T-helper 22 cell (primary cell): ENCODE results near the gene CRLF1.
"Not testable (repeated sequence)": the region's sequence is repeated elsewhere in the genome, so short reads cannot be mapped to it uniquely, and the experiment has no call there.

Source experiments
- DNase-seq: peaks from one replicate; pipeline ENCODE4 v3.0.0-alpha.2; 2020; ENCODE audit warnings: low read depth

Gene CRLF1

DNA sequence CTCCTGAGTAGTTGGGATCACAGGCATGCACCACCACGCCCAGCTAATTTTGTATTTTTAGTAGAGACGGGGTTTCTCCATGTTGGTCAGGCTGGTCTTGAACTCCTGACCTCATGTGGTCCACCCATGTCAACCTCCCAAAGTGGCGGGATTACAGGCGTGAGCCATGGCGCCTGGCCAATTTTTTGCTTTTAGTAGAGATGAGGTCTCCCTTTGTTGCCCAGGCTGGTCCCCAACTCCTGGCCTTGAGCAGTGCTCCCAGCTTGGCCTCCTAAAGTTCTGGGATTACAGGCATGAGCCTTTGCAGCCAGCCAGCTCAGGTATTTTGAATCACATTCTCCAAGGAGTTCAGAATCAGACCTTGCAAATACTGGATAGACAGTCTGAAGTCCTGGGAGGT, 13.9 kb downstream of the CRLF1 start:
- DNase-seq = not testable (repeated sequence)

DNA sequence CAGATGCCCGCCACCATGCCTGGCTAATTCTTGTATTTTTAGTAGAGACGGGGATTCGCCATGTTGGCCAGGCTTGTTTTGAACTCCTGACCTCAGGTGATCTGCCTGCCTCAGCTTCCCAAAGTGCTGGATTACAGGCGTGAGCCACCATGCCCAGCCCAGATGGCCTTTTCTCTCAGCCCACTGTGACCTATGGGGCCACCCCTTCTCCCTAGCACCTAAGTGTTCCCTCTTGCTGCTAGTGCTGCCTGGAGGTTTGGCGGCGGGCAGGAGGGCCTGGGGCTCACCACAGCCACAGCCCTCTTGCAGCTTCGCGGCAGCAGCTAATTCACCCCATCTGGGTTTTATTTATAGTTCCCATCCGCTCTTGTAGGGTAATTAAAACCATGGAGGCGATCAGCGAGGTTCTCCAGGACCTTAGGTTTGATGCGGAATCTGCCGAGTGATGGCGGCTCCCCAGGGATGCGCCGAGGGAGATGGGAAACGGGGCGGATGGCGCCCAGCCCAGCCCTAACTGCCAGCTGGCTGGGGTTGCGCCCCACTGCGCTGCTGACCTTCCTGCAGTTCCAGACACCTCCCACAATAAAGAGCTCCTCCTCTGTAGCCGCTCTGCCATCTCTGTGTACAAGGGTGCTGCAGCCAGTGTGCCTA, 14.7 kb downstream of the CRLF1 start:
- no peak for DNase-seq

DNA sequence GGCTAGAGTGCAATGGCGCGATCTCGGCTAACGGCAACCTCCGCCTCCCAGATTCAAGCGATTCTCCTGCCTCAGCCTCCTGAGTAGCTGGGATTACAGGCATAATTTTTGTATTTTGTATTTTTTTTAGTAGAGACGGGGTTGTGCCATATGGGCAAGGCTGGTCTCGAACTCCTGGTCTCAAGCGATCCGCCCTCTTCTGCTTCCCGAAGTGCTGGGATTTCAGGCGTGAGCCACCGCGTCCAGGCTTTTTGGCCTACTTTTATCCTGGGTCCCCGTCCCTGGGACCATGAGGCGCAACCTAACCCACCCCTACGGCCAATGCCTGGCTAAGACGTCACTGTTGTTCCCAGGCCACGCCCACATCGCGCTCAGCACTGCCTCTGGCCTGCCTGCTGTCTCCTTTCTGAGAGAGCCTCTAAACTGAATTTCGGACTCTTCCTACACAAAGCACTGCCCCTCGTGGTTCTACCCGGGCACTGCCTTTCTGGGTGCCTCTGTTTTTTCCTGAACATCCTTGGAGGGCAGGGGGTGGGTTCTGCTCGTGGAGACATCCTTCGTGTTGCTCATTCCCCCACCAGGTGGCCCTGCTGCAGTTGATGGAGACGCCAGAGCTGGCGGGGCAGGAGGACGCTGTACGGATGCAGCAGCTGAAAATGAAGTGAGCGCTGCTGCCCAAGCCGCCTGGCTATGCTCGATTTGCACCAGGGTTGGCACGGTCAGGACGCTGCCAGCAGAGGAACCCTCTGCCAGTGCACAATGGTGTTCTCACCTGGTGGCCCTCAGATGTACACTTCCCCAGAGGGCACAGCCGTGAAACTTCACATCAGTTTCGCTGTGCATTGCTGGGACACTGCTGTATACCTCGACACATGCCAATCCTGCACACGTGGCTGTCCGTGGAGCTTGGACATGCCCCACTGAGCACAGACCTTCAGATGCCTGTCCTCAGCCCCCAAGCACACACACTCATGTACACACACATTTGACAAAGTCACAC, 16.0 kb downstream of the CRLF1 start:
- no peak for DNase-seq

DNA sequence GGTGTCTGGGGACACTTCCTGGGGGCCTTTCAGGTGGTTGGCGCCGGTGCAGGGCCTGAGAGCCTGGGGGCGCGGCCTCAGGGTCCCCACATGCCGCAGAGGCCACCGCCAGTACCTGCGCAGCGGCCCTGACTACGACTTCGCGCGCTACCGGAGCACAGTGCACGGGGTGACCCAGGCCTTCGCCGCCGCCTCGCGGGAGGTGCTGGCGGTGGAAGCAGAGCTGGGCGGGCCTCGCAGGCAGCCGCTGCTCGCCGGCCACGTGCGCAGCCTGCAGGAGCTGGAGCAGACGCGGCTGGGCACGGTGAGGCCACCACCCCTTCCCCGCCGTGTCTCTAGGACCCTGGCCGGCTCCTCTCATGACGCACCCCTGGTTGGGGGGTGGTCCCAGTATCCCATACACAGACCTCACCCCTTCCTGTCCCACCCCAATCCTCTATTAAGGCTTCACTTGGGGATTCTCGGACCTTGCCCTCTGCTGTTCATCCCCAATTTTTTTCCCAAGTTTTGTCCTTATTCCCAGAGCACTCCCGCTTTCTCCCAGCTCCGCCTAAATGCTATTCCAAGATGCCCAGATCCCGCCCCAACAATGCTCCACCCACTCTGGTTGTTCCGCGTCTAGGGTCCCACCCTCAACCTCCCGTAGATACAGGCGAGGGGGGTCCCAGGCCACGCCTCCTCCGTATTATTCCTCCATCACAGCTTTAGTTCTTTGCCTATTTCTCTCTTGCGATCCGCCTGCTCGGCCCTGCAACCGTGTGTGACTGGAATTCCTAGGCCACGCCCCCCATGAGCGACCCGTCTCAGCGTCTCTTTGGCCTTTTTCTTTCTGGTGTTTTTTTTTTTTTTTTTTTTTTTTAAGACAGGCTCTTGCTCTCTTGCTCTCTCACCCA, 17.0 kb downstream of the CRLF1 start:
- DNase-seq = no peak

DNA sequence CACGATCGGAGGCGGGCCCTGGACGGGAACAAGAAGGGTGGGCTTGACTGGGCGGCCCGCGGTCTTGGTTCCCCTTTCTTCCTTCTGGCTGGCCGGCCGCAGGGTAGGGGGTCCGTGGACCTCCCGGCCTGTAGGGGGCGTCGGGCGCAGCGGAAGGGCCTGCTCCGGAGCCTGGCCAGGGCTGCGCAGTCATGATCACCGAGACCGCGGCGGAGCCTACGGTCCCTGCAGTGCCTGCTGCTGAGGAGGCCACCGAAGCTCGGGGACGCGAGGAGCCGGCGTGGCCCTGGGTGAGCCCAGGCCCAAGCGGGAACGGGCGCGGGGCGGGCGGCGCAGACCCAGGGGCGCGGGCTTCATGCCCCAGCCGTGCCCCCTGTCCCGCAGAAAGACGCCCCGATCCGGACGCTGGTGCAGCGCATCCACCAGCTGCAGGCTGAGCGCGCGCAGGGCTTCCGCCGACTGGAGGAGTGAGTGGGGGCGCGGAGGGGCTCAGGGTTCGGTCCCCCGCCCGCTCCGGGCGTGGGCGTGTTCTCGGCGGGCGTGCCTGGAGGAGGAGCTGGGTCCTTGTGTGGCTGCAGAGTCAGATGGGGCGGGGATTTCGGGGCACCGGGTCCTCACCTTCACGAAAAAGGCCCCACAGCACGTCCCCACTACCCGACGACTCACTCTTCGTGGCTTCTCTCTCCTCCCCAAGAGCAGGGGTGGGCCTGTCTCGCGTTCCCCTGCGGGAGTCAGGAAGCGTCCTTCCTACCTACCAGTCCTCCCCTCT, 17.8 kb downstream of the CRLF1 start, which contains the start of gene REX1BD:
Gene REX1BD, plus strand, starts transcription at position 188 of the 769 bp plus-strand sequence. Its CDS starts 4 bp downstream, at position 192.
- peak; percentile 87 for DNase-seq

DNA sequence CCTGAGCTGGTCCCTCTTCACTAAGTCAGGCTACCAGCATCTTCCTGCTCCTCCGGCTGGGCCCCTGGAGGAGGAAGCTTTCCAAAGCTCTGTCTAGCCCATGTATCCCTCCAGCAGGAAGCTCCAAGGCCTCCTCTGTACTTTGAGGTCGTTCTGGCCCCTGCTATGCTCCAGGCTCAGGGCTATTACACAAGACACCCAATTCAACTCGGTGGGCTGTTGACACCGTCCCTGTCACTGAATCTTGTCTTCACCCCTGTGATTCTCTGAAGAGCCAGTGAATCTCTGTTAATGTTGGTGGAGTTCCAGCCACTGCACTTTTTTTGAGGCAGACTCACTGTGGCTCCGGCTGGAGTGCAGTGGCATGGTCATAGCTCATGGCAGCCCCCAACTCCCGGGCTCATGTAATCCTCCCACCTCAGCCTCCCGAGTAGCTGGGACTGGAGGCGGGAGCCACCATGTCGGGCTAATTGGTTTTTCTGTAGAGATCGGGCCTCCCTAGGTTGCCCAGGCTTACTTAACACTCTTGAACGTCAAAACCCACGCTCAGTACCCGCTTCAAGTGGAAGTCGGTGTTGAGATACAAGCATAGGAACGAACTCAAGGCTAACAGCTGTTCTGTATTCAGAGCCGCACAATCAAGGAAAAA, 18.5 kb downstream of the CRLF1 start:
- DNase-seq = no peak

DNA sequence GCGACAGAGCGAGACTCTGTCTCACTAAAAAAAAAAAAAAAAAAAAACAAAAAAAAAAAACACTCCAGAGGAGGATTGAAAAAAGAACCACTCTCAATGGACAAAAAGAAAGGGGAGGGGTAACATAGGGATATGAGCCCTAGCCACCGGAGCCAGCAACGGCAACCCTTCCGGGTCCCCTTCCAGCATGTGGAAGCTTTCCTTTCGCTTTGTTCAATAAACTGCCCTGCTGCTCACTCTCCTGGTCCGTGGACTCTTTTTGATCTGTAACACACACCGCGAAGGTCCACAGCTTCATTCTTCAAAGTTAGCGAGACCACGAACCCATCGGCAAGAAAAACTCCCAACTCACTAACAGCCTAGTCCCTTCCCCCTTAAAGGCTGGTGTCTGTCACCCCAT, 19.0 kb downstream of the CRLF1 start:
- no peak for DNase-seq

DNA sequence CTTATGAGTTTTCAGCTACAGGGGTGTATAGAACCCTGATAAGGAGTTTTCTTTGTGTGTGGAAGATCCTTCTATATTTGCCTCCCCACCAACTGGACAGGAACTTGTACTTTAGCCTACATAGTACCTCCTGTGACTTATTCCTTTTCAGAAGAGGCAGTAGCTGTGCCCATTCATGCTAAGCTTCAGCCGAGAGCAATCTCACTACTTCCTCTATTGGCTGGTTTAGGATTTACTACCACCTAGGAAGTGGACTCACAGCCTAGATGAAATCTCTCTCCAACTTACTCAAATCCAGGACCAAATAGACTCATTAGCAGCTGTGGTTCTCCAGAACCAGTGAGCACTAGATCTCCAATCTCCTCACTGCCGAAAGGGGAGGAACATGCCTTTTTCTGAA, 20.3 kb downstream of the CRLF1 start:
- DNase-seq = no peak

DNA sequence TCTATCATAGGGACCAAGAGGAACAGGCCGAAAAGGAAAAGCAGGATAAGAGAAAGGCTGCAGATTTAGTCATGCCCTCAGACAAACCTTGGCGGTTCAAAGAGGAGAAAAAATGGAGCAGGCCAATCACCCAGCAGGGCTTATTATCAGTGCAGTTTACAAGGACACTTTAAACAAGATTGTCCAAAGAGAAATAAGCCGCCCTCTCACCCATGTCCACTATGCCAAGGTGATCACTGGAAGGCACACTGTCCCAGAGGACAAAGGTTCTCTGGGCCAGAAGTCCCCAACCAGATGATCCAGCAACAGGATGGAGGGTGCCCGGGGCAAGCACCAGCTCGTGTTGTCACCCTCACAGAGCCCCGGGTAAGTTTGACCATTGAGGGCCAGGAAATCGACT, 26.3 kb downstream of the CRLF1 start:
- DNase-seq = no peak

DNA sequence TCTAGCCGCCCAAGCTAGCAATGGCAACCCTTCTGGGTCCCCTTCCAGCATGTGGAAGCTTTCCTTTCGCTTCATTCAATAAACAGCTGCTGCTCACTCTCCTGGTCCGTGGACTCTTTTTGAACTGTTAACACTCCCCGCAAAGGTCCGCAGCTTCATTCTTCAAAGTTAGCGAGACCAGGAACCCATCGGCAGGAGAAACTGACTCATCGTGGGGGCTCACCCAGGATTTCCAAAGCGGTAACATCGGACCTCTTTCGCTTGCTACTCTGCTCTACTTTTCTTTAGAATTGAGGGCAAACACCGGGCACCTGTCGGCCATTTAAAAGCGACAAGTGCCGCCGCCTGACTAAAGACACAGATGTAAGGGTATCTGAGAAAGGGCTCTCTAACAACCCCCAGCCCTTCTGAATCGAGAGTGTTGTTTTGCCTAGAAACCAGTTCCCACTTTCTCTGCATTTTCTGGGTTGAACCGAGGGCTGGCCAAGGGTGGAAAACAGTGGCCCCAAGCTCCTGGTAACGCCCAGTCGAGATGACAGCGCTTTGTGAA, 29.2 kb downstream of the CRLF1 start:
- DNase-seq = no peak

DNA sequence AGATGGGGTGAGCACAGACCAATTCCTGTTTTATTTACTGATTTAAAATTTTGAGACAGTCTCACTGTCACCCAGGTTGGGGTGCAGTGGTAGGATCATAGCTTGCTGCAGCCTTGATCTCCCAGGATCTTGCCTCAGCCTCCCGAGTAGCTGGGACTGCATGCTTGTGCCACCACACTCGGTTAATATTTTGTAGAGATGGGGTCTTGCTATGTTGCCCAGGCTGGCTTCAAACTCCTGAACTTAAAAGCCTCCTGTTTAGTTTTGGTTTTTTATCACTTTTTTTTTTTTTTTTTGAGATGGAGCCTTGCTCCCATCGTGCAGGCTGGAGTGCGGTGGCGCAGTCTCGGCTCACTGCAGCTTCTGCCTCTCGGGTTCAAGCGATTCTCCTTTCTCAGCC, 30.2 kb downstream of the CRLF1 start:
- no peak for DNase-seq

DNA sequence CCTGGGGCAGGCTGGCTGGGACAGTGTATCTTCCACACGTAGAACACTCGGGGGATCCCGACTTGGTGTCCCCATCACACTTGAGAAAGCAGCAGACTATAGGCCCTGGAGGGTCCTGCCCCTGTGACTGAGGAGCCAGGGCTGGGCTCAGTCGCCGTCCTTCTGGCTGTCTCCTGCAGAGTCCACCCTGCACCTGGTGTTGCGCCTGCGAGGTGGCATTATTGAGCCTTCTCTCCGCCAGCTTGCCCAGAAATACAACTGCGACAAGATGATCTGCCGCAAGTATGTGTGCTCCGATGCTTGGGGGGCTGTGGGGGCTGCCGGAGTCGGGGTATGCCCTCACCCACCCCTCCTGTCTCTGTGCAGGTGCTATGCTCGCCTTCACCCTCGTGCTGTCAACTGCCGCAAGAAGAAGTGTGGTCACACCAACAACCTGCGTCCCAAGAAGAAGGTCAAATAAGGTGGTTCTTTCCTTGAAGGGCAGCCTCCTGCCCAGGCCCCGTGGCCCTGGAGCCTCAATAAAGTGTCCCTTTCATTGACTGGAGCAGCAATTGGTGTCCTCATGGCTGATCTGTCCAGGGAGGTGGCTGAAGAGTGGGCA, 31.8 kb downstream of the CRLF1 start:
- no peak for DNase-seq

DNA sequence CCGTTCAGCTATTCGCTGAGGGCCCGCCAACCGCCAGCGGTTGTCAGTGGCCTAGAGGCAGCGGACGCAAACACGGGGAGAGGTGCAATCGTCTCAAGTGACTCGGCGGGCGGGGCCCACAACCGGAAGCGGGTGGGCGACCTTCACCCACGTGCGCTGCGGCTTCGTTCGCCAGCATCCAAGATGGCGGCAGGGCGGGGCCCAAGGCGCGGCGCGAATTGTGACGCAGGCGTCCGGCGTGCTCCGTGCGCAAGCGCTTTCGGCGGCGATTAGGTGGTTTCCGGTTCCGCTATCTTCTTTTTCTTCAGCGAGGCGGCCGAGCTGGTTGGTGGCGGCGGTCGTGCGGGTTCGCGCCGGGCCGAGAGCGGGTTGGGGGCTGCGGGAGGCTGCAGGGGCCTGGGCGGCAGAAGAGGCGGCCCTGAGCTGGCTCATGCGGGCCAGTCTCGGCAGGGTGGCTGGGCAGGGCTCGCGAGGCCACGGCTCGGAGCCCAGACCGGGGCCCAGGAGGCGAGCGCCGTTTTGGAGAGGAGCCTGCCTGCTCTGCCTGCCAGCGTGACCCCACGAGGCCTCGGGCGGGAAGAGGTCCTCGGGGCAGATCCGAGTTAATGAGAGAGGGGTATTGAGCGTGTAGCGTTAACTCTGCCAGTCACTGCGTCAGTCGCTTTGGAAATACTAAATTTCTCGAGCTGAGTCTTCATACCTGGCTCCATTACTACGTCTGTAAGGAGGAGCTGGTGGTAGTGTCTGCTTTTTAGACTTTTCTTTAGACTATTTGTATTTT, 34.8 kb downstream of the CRLF1 start, which contains the start of gene UBA52:
Gene UBA52, plus strand, starts transcription at position 294 of the 781 bp plus-strand sequence. CDS start 1,444 bp downstream, outside the sequence.
- DNase-seq = peak; percentile 97

DNA sequence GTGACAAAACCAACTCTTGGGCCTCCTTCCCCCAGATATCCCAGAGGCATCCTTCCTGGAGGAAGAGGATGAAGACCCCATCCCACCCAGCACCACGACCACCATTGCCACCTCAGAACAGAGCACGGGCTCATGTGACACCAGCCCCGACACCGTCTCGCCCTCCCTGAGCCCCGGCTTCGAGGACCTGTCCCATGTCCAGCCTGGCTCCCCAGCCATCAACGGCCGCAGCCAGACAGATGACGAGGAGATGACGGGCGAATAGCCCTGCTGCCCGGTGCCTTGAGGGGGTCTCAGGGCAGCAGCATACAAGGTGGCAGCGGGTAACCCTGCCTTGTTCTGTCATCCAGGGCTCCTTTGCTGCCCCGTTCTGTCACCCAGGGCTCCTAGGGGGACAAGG, 38.2 kb downstream of the CRLF1 start:
- DNase-seq = no peak

DNA sequence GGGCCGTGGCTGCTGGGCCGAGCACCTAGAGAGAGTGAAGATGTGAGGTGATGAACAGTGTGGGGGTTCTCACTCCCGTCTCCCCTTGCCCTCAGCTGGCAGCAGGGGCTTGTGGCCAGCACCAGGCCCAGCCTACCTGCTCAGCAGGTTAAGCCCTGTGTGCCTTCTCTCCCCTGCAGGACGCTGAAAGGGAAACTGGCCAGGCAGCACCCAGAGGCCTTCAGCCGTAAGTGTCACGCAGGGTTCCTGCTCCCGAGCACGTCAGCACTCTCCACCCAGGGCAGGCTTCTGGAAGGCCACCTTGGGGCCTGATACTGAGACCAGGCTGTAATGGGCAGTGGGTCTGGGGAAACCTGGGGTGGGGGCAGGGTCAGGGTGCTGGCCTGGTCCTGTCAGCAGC, 39.6 kb downstream of the CRLF1 start:
- DNase-seq = no peak

DNA sequence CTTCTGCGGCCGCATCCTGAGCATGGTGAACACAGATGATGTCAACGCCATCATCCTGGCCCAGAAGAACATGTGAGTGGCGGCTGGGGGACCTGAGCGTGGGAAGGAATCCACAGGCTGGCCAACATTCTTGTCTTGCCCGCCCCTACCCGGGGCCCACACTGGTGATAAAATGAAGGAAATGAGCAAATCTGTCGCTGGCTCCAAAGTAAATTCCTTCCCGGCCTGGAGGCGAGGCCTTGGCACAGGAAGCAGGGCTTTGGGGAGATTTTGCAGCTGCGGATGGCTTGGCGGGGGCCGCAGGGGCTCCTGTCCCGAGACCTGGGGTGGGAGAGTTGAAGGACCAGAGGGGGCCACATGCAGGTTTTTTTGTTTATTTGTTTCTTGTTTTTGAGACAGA, 44.5 kb downstream of the CRLF1 start:
- DNase-seq = no peak

DNA sequence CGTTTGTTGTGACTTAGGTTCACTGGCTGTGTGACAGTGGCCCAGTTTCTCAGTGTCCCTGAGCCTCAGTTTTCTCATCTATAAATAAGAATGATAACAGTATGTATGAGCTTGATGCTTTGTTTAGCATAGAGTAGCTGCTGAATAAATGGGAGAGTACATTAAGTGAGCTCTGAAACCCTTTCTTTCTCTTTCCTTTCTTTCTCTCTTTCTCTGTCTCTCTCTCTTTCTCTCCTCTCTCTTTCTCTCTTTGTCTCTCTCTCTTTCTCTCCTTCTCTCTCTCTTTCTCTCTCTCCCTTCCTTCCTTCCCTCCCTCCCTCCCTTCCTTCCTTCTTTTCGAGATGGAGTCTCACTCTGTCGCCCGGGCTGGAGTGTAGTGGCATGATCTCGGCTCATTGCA, 46.9 kb downstream of the CRLF1 start:
- no peak for DNase-seq

DNA sequence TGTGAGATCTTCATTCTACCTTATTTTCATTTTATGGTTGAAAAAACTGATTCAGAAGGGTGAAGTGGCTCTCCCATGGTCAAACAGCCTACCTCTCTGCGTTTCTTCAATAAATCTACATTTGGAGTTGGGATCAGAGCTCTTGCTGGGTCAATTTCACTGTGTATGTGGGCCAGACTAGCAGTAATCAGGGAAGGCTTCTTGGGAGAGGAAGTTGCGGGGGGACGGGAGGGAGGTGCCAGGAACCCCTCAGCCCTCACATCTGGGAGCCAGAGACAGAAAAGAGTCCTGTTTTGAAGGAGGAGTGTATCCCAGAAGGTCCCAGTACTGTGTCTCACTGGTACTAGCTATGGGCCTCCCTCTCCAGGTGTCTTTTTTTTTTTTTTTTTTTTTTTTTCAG, 48.0 kb downstream of the CRLF1 start:
- no peak for DNase-seq

DNA sequence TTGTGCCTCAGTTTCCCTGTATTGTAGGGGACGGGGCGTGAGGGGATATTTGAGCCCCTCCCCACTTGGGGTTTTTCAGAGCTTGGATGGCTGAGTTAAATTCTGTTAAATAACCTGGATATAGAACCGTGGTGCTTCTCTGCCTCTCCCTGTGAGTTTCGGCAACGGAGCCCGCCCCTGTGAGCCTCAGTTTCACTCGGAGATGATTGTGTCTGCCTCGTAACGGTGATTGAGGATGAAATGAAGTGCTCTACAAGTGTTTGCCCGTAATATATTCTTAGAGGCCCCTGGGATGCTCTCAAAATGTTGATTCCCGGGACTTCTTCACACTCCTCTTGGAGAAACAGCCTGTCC, 48.4 kb downstream of the CRLF1 start:
- no peak for DNase-seq
